NCI-H1694 treated with DMSO at 0.1 percent for 48 hours (cell line): ENCODE data around the gene AIF1L.
A peak's percentile ranks its signal among the peaks of the same experiment; 100 is the strongest.

Experiments
- DNase-seq: peaks from one replicate; lab custom pipeline; 2025; lab: John Stamatoyannopoulos, UW

The AIF1L gene

GRCh38 chr9:131096269-131097125 lies at the start of gene AIF1L:
Gene AIF1L, plus strand, starts transcription at chr9:131096531. Its CDS starts 99 bp downstream, at chr9:131096630.
- DNase-seq: no peak

- peak; percentile 48 for DNase-seq
These were observed 49.6 kb upstream of the AIF1L start for GRCh38 chr9:131046581-131047202.

- no peak for DNase-seq
These were observed 48.0 kb upstream of the AIF1L start for GRCh38 chr9:131048332-131048731.

GRCh38 chr9:131048820-131049219 lies 47.5 kb upstream of the AIF1L start:
- DNase-seq: no peak

- no peak for DNase-seq
These were observed 46.3 kb upstream of the AIF1L start for GRCh38 chr9:131049829-131050715.

GRCh38 chr9:131050831-131051230 lies 45.5 kb upstream of the AIF1L start:
- DNase-seq: no peak

- DNase-seq: no peak
These were observed 44.5 kb upstream of the AIF1L start for GRCh38 chr9:131051592-131052517.

- no peak for DNase-seq
These were observed 42.4 kb upstream of the AIF1L start for GRCh38 chr9:131053896-131054295.

GRCh38 chr9:131056781-131057506 lies 39.4 kb upstream of the AIF1L start:
- DNase-seq: no peak

- DNase-seq: no peak
These were observed 35.3 kb upstream of the AIF1L start for GRCh38 chr9:131060900-131061630.

GRCh38 chr9:131062969-131063368 lies 33.4 kb upstream of the AIF1L start:
- DNase-seq: no peak

GRCh38 chr9:131065599-131065998 lies 30.7 kb upstream of the AIF1L start:
- no peak for DNase-seq

- no peak for DNase-seq
These were observed 28.7 kb upstream of the AIF1L start for GRCh38 chr9:131067625-131068024.

GRCh38 chr9:131068076-131068816 lies 28.1 kb upstream of the AIF1L start:
- no peak for DNase-seq

- DNase-seq: no peak
These were observed 26.6 kb upstream of the AIF1L start for GRCh38 chr9:131069699-131070098.

GRCh38 chr9:131072107-131072870 lies 24.0 kb upstream of the AIF1L start:
- no peak for DNase-seq

GRCh38 chr9:131072871-131073237 lies 23.5 kb upstream of the AIF1L start:
- no peak for DNase-seq

- no peak for DNase-seq
These were observed 19.8 kb upstream of the AIF1L start for GRCh38 chr9:131076347-131077195.
